Liver (tissue), 9 donors: ENCODE measurements around the gene PYROXD2. TPM values are rescaled to one million over a fixed set of nuclear protein-coding genes. Genes with fewer than 3 reads are reported as not detected.

Experiments used
- DNase-seq: peaks from one replicate; pipeline ENCODE4 v3.0.0-alpha.2; 2017; ENCODE audit warnings: low spot score
- H3K27ac ChIP-seq, 2 donors: one replicate each; pipeline ENCODE4 v1.7.0; 2013; ENCODE audit warnings: inconsistent platforms in 2 of 2, low read length in 2 of 2, control low read depth in 1 of 2, low read depth in 1 of 2, mild to moderate bottlenecking in 1 of 2
- H3K27me3 ChIP-seq, 4 donors: one replicate each; pipeline versions ENCODE4 v1.6.1 to v1.7.0; 2013; ENCODE audit warnings: low read length in 3 of 4, inconsistent platforms in 1 of 4, mild to moderate bottlenecking in 1 of 4, moderate library complexity in 1 of 4; ENCODE audit not compliant: control insufficient read depth in 4 of 4, insufficient read depth in 4 of 4
- H3K36me3 ChIP-seq, 4 donors: one replicate each; pipeline versions ENCODE4 v1.6.1 to v1.7.0; 2013; ENCODE audit warnings: low read length in 3 of 4, mild to moderate bottlenecking in 3 of 4, low read depth in 1 of 4, moderate library complexity in 1 of 4; ENCODE audit not compliant: control insufficient read depth in 4 of 4, insufficient read depth in 3 of 4
- H3K4me1 ChIP-seq, 4 donors: one replicate each; pipeline versions ENCODE4 v1.6.1 to v1.7.0; 2013; ENCODE audit warnings: low read length in 3 of 4, mild to moderate bottlenecking in 3 of 4, moderate library complexity in 1 of 4; ENCODE audit not compliant: control insufficient read depth in 4 of 4, insufficient read depth in 4 of 4
- H3K4me3 ChIP-seq, 3 donors: one replicate each; pipeline versions ENCODE4 v1.6.1 to v1.7.0; 2013; ENCODE audit warnings: low read length in 3 of 3, control low read depth in 1 of 3, low read depth in 1 of 3, mild to moderate bottlenecking in 1 of 3
- H3K9ac ChIP-seq, 2 donors: one replicate each; pipeline ENCODE4 v1.7.0; 2013; ENCODE audit warnings: low read length in 2 of 2, mild to moderate bottlenecking in 2 of 2, moderate library complexity in 2 of 2, control low read depth in 1 of 2, low read depth in 1 of 2
- H3K9me3 ChIP-seq, 4 donors: one replicate each; pipeline versions ENCODE4 v1.6.1 to v1.7.0; 2013; ENCODE audit warnings: low read length in 3 of 4; ENCODE audit not compliant: control insufficient read depth in 4 of 4
- EGR1 ChIP-seq, 2 donors: IDR thresholded peaks; 2 replicates each; pipeline ENCODE4 v1.6.1; 2016 to 2018; ENCODE audit warnings: antibody characterized with exemption in 2 of 2, low read depth in 2 of 2
- FOXA1 ChIP-seq: IDR thresholded peaks from 2 replicates; pipeline ENCODE4 v1.6.1; 2016; ENCODE audit warnings: antibody characterized with exemption
- FOXA2 ChIP-seq: IDR thresholded peaks from 2 replicates; pipeline ENCODE4 v1.6.1; 2016; ENCODE audit warnings: antibody characterized with exemption
- GABPA ChIP-seq, 2 donors: IDR thresholded peaks in 1 of 2; conservative IDR thresholded peaks in 1 of 2; 2 replicates each; pipeline ENCODE4 v1.6.1; 2016; ENCODE audit warnings: antibody characterized with exemption in 2 of 2, mild to moderate bottlenecking in 1 of 2, moderate library complexity in 1 of 2
- HNF4A ChIP-seq, 2 donors: conservative IDR thresholded peaks; 2 replicates each; pipeline ENCODE4 v1.6.1; 2016; ENCODE audit warnings: antibody characterized with exemption in 2 of 2, mild to moderate bottlenecking in 2 of 2
- HNF4G ChIP-seq: IDR thresholded peaks from 2 replicates; pipeline ENCODE4 v1.6.1; 2016; ENCODE audit warnings: antibody characterized with exemption
- JUND ChIP-seq, 2 donors: IDR thresholded peaks; 2 replicates each; pipeline ENCODE4 v1.6.1; 2016; ENCODE audit warnings: antibody characterized with exemption in 2 of 2
- MAX ChIP-seq: IDR thresholded peaks from 2 replicates; pipeline ENCODE4 v1.6.1; 2016; ENCODE audit warnings: antibody characterized with exemption
- NR2F2 ChIP-seq: IDR thresholded peaks from 2 replicates; pipeline ENCODE4 v1.6.1; 2016; ENCODE audit warnings: antibody characterized with exemption
- RAD21 ChIP-seq, 2 donors: IDR thresholded peaks; 2 replicates each; pipeline ENCODE4 v1.6.1; 2016; ENCODE audit warnings: antibody characterized with exemption in 2 of 2, mild to moderate bottlenecking in 2 of 2
- RXRA ChIP-seq, 2 donors: IDR thresholded peaks; 2 replicates each; pipeline ENCODE4 v1.6.1; 2017 to 2018; ENCODE audit warnings: antibody characterized with exemption in 2 of 2, mild to moderate bottlenecking in 1 of 2
- SP1 ChIP-seq: IDR thresholded peaks from 2 replicates; pipeline ENCODE4 v1.6.1; 2018; ENCODE audit warnings: antibody characterized with exemption, mild to moderate bottlenecking
- TAF1 ChIP-seq: conservative IDR thresholded peaks from 2 replicates; pipeline ENCODE4 v1.6.1; 2016; ENCODE audit warnings: antibody characterized with exemption, mild to moderate bottlenecking
- YY1 ChIP-seq: IDR thresholded peaks from 2 replicates; pipeline ENCODE4 v1.6.1; 2016; ENCODE audit warnings: antibody characterized with exemption, mild to moderate bottlenecking
- WGBS: extraction: QIAGEN DNeasy Blood & Tissue Kit; methylation state at CpG from one replicate; pipeline ENCODE4 v1.1.7; 2013; 5-methylcytosine and 5-hydroxymethylcytosine counted together
- polyA plus RNA-seq, 2 donors: library from polyadenylated mRNA; stranded (reverse) in 1 of 2; unstranded in 1 of 2; fragments of 200-250 nt in 1 of 2; fragments of >200 nt in 1 of 2; fragmentation: Nextera tagmentation in 1 of 2; extraction: Ambion mirVana in 1 of 2; gene quantifications; one replicate each; pipeline versions ENCODE4 v1.2.1 to v1.2.3, GENCODE V29; 2013 to 2015
- total RNA-seq, 2 donors: library from RNA; depleted of rRNA; stranded (reverse); fragments of >200 nt; gene quantifications; one replicate each; pipeline ENCODE4 v1.2.3, GENCODE V29; 2014
- TF ChIP-seq, protein P1 (sequence below): IDR thresholded peaks from 2 replicates; pipeline ENCODE4 v1.6.1; 2016; ENCODE audit warnings: antibody characterized with exemption, mild to moderate bottlenecking
- TF ChIP-seq, protein P2 (sequence below): IDR thresholded peaks from 2 replicates; pipeline ENCODE4 v1.6.1; 2016; ENCODE audit warnings: antibody characterized with exemption
- TF ChIP-seq, protein P3 (sequence below): IDR thresholded peaks from 2 replicates; pipeline ENCODE4 v1.6.1; 2016; ENCODE audit warnings: antibody characterized with exemption
- TF ChIP-seq, protein P4 (sequence below): fragments of 150-350 bp; IDR thresholded peaks from 2 replicates; pipeline ENCODE4 v1.5.1; 2017; ENCODE audit warnings: improper control_type of control experiment, low read depth, low read length; ENCODE audit not compliant: missing input control
- donor health status: healthy.
- donor health status: healthy.
- donor health status: healthy.
- donor health status: healthy.
- donor health status: healthy.

Gene PYROXD2
- total and polyA plus RNA-seq, 4 donors, result 2.3 to 9.0 (median 4.5) TPM

DNA sequence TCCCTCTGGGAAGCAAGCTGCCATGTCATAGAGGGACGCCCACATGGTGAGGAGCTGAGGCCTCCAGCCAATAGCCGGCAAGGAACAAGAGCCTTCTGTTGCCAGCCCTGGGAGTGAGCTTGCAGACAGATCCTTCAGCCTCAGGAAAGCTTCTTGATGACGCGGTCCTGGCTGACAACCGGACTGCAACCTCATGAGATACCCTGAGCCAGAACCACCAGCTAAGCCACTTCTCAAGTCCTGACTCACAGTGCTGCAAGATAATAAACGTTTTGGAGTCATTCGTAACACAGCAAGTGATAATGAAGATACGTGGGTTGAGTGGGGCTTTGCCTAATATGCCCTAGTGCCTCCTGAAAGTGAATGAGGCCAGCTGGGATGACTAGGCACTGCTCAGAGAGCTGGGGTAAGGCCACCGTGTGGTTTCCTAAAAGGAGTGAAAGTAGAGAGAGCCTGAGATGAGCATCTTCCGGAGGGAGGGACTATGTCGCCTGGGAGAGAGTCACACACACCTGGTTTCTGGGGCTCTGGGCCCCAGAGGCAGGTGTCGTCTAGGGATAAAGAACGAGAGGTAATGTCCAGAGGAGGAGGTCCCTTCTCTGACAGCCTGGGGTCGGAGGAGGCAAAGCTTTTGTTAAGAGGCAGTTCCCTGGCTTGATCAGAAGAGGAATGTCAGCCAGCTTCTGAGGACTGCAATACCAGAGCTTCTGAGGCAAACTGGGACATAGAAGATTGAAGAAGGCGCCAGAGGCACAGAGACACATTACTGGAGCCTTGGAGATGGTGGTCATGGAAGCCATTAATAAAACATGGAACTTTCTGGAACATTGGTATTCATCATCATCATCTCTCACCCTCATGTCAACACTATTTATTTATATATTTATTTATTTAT, 53.6 kb downstream of the PYROXD2 start:
- Histone ChIP-seq H3K4me3 (no peak overlapping the region), H3K9ac (no peak overlapping the region), H3K27ac (no peak overlapping the region), H3K9me3 (peaks cover 0 to 3% (median 0%) of the 10 kb centered on the region in 4 donors), H3K27me3 (no peaks in the 10 kb centered on the region), H3K36me3 (no peaks in the 10 kb centered on the region), H3K4me1 (no peaks in the 10 kb centered on the region)
- 64% methylated on average over 15 of the region's 15 CpGs for WGBS
- TF ChIP-seq, protein P1, sequence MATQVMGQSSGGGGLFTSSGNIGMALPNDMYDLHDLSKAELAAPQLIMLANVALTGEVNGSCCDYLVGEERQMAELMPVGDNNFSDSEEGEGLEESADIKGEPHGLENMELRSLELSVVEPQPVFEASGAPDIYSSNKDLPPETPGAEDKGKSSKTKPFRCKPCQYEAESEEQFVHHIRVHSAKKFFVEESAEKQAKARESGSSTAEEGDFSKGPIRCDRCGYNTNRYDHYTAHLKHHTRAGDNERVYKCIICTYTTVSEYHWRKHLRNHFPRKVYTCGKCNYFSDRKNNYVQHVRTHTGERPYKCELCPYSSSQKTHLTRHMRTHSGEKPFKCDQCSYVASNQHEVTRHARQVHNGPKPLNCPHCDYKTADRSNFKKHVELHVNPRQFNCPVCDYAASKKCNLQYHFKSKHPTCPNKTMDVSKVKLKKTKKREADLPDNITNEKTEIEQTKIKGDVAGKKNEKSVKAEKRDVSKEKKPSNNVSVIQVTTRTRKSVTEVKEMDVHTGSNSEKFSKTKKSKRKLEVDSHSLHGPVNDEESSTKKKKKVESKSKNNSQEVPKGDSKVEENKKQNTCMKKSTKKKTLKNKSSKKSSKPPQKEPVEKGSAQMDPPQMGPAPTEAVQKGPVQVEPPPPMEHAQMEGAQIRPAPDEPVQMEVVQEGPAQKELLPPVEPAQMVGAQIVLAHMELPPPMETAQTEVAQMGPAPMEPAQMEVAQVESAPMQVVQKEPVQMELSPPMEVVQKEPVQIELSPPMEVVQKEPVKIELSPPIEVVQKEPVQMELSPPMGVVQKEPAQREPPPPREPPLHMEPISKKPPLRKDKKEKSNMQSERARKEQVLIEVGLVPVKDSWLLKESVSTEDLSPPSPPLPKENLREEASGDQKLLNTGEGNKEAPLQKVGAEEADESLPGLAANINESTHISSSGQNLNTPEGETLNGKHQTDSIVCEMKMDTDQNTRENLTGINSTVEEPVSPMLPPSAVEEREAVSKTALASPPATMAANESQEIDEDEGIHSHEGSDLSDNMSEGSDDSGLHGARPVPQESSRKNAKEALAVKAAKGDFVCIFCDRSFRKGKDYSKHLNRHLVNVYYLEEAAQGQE, result no peak
- TF ChIP-seq SP1, result no peak
- TF ChIP-seq GABPA (IDR thresholded peaks at IDR 0.05 in 1 of 2, conservative IDR thresholded peaks at IDR 0.05 in 1 of 2), result no peak
- no peak for TF ChIP-seq FOXA1
- no peak for TF ChIP-seq HNF4A (conservative IDR thresholded peaks at IDR 0.05)
- TF ChIP-seq NR2F2, result no peak
- TF ChIP-seq FOXA2, result no peak
- TF ChIP-seq EGR1 (IDR thresholded peaks at IDR 0.05; ENCODE audit: low read depth in 2 of 2), result no peak
- TF ChIP-seq MAX, result no peak
- no peak for TF ChIP-seq YY1
- TF ChIP-seq JUND (IDR thresholded peaks at IDR 0.05), result no peak
- no peak for TF ChIP-seq RXRA (IDR thresholded peaks at IDR 0.05)
- TF ChIP-seq, protein P2, sequence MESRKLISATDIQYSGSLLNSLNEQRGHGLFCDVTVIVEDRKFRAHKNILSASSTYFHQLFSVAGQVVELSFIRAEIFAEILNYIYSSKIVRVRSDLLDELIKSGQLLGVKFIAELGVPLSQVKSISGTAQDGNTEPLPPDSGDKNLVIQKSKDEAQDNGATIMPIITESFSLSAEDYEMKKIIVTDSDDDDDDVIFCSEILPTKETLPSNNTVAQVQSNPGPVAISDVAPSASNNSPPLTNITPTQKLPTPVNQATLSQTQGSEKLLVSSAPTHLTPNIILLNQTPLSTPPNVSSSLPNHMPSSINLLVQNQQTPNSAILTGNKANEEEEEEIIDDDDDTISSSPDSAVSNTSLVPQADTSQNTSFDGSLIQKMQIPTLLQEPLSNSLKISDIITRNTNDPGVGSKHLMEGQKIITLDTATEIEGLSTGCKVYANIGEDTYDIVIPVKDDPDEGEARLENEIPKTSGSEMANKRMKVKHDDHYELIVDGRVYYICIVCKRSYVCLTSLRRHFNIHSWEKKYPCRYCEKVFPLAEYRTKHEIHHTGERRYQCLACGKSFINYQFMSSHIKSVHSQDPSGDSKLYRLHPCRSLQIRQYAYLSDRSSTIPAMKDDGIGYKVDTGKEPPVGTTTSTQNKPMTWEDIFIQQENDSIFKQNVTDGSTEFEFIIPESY, result no peak
- no peak for TF ChIP-seq HNF4G
- TF ChIP-seq RAD21 (IDR thresholded peaks at IDR 0.05), result no peak
- no peak for TF ChIP-seq TAF1
- TF ChIP-seq, protein P3, sequence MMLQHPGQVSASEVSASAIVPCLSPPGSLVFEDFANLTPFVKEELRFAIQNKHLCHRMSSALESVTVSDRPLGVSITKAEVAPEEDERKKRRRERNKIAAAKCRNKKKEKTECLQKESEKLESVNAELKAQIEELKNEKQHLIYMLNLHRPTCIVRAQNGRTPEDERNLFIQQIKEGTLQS, result no peak
- TF ChIP-seq, protein P4, sequence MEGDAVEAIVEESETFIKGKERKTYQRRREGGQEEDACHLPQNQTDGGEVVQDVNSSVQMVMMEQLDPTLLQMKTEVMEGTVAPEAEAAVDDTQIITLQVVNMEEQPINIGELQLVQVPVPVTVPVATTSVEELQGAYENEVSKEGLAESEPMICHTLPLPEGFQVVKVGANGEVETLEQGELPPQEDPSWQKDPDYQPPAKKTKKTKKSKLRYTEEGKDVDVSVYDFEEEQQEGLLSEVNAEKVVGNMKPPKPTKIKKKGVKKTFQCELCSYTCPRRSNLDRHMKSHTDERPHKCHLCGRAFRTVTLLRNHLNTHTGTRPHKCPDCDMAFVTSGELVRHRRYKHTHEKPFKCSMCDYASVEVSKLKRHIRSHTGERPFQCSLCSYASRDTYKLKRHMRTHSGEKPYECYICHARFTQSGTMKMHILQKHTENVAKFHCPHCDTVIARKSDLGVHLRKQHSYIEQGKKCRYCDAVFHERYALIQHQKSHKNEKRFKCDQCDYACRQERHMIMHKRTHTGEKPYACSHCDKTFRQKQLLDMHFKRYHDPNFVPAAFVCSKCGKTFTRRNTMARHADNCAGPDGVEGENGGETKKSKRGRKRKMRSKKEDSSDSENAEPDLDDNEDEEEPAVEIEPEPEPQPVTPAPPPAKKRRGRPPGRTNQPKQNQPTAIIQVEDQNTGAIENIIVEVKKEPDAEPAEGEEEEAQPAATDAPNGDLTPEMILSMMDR, result no peak
- no peak for DNase-seq
